Uterus (tissue), 2 donors: Measurements from ENCODE around the gene MEIOB.

ENCODE experiments used
- POLR2A ChIP-seq, 2 donors: fragments of 450-650 bp; IDR thresholded peaks; one replicate each; pipeline ENCODE4 v1.6.1; 2016; ENCODE audit warnings: antibody characterized with exemption in 2 of 2, mild to moderate bottlenecking in 1 of 2, moderate library complexity in 1 of 2
- TF ChIP-seq, protein P1 (sequence below), 4 experiments: fragments of 200-600 bp in 2 of 4; fragments of 450-650 bp in 2 of 4; sonication (generic) in 2 of 4; IDR thresholded peaks; one replicate each; pipeline ENCODE4 v1.5.1; 2016 to 2019; ENCODE audit warnings: antibody characterized with exemption in 4 of 4, mild to moderate bottlenecking in 2 of 4, moderate library complexity in 1 of 4

- TF ChIP-seq, protein P1, sequence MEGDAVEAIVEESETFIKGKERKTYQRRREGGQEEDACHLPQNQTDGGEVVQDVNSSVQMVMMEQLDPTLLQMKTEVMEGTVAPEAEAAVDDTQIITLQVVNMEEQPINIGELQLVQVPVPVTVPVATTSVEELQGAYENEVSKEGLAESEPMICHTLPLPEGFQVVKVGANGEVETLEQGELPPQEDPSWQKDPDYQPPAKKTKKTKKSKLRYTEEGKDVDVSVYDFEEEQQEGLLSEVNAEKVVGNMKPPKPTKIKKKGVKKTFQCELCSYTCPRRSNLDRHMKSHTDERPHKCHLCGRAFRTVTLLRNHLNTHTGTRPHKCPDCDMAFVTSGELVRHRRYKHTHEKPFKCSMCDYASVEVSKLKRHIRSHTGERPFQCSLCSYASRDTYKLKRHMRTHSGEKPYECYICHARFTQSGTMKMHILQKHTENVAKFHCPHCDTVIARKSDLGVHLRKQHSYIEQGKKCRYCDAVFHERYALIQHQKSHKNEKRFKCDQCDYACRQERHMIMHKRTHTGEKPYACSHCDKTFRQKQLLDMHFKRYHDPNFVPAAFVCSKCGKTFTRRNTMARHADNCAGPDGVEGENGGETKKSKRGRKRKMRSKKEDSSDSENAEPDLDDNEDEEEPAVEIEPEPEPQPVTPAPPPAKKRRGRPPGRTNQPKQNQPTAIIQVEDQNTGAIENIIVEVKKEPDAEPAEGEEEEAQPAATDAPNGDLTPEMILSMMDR (IDR thresholded peaks at IDR 0.05), result no peak
- TF ChIP-seq POLR2A (IDR thresholded peaks at IDR 0.05), result no peak
Measured at GRCh38 chr16:1913327-1914083, 41.5 kb upstream of the MEIOB start.
